A549 (cell line): Measurements from ENCODE around the gene GORASP1.

Experiments used
- CHD2 ChIP-seq: fragments of 150-350 bp; IDR thresholded peaks from 2 replicates; pipeline ENCODE4 v1.6.1; 2014; ENCODE audit warnings: low read length; ENCODE audit not compliant: partially characterized antibody
- CTCF ChIP-seq: fragments of >200 bp; sonication (Bioruptor Twin); formaldehyde crosslinking; IDR thresholded peaks from 3 replicates; pipeline ENCODE4 v1.5.1; 2016
- MAFK ChIP-seq: fragments of 450-650 bp; IDR thresholded peaks from 2 replicates; pipeline ENCODE4 v1.6.1; 2014; ENCODE audit not compliant: partially characterized antibody
- MAX ChIP-seq: IDR thresholded peaks from 2 replicates; pipeline ENCODE4 v1.6.1; 2012
- POLR2A ChIP-seq: IDR thresholded peaks from 2 replicates; pipeline ENCODE4 v1.6.1; 2012; ENCODE audit warnings: mild to moderate bottlenecking, low read length
- TP53 ChIP-seq: fragments of 250-450 bp; sonication (Bioruptor Pico); IDR thresholded peaks from 2 replicates; pipeline ENCODE4 v1.5.0; 2021; ENCODE audit warnings: mild to moderate bottlenecking, moderate library complexity
- TF ChIP-seq, protein P1 (sequence below): IDR thresholded peaks from 2 replicates; pipeline ENCODE4 v1.6.1; 2012; ENCODE audit warnings: low read depth, borderline replicate concordance

- TF ChIP-seq MAFK (no peak), CTCF (no peak), POLR2A (no peak), CHD2 (no peak), TP53 (no peak), MAX (no peak)
- TF ChIP-seq, protein P1, sequence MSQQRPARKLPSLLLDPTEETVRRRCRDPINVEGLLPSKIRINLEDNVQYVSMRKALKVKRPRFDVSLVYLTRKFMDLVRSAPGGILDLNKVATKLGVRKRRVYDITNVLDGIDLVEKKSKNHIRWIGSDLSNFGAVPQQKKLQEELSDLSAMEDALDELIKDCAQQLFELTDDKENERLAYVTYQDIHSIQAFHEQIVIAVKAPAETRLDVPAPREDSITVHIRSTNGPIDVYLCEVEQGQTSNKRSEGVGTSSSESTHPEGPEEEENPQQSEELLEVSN: no peak
Observed at GRCh38 chr3:39099738-39100499, 7.5 kb downstream of the GORASP1 start.
